ENCODE results near the gene SERPINA5. TPM values are rescaled to one million over a fixed set of nuclear protein-coding genes. Genes with fewer than 3 reads are reported as not detected.
A peak's percentile ranks its signal among the peaks of the same experiment; 100 is the strongest.

The SERPINA5 gene
- total and polyA plus RNA-seq, 2 of the 13 experiments (the other 11 are each of a cell fraction or from before 2014, with no cell fraction given), result 449 to 498 TPM

DNA sequence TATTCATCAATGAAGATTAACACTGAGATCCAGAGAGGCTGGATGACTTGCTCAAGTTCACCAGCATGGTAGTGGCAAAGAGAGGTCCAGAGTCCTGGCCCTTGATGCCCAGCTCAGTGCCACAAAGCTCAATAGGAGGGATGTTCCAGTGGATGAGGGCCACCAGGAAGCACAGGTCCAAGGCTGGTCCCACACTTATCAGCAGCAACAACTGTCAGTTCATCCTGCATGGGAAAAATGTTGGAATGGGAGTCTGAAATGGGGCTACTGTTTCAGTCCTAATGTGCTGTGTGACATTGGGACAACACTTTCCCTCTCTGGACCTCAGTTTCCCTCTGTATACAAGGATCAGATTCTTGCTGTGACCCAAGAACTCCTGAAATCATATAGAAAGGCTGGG is 11.2 kb downstream of the SERPINA5 start:
- no peaks in the 10 kb centered on the region for H4K20me1 ChIP-seq (ENCODE audit: insufficient read depth, low read length)
- BruUV-seq (replicated peaks), result TSS peak; percentile 54
- peaks cover 41% of the 10 kb centered on the region for H3K79me2 ChIP-seq (ENCODE audit: insufficient read depth, low read length)
- no peak for ATAC-seq
- intact Hi-C loops (cut with micrococcal nuclease; ENCODE audit: unreplicated experiment), result no loop called here
- CTCF ChIA-PET (ENCODE audit: low intra/inter-chr PET ratio, low total read pairs), result no interaction called here
- no peak for DNase-seq (ENCODE audit: low spot score)
- in situ Hi-C loops (cut with HindIII; ENCODE audit: extremely low pct_ligation_motif_present, low pct_unique_long_range_greater_than_20kb), result no loop called here
- no peak for FAIRE-seq
- H3K27ac ChIP-seq (ENCODE audit: extremely low read length, insufficient read depth, low read length), result peak overlapping the region; percentile 86
- no peaks in the 10 kb centered on the region for H3K9me3 ChIP-seq (ENCODE audit: low read length)
- peaks cover 73% of the 10 kb centered on the region for H3K4me1 ChIP-seq (ENCODE audit: insufficient read depth, low read length)
- no peak overlapping the region for H3K9ac ChIP-seq (ENCODE audit: insufficient read depth, low read depth, low read length)
- no peak overlapping the region for H2AFZ ChIP-seq (ENCODE audit: low read length)
- H3K27me3 ChIP-seq (ENCODE audit: control insufficient read depth in 1 of 2, insufficient read depth in 2 of 2, low read length in 2 of 2), result no peaks in the 10 kb centered on the region
- POLR2A ChIA-PET, result interaction anchor here (1.7 to 15.7 kb wide), 6 partner anchors 9 to 43 kb away, joined by 8 to 638 read pairs (median 54); partner anchors contain the start of genes SERPINA3, SERPINA4 and SERPINA5
- peaks cover 25 to 52% of the 10 kb centered on the region in 2 experiments for H3K36me3 ChIP-seq (replicated peaks in 1 of 2; ENCODE audit: control insufficient read depth in 1 of 2, insufficient read depth in 2 of 2, low read length in 2 of 2)
- H3K4me3 ChIP-seq (replicated peaks in 1 of 3; ENCODE audit: insufficient read depth in 1 of 3, low read depth in 2 of 3, low read length in 3 of 3), result no peak overlapping the region
- no peak for TF ChIP-seq FOXK1 (CRISPR knock-in tag; IDR thresholded peaks at IDR 0.05; ENCODE audit: borderline replicate concordance, low read depth)
- TF ChIP-seq ZNF768 (CRISPR knock-in tag; IDR thresholded peaks at IDR 0.05), result peak; percentile 85
- TF ChIP-seq HDAC1 (CRISPR knock-in tag; IDR thresholded peaks at IDR 0.05), result no peak
- no peak for TF ChIP-seq SP140L (CRISPR knock-in tag; IDR thresholded peaks at IDR 0.05; ENCODE audit: borderline replicate concordance)
- TF ChIP-seq ZMYM3 (CRISPR knock-in tag; IDR thresholded peaks at IDR 0.05), result 0 out of 2 replicates have a peak, but pooled peaks have one; percentile 35
- TF ChIP-seq EP300 (IDR thresholded peaks at IDR 0.05; ENCODE audit: low read depth in 2 of 2, low read length in 2 of 2), result no peak
- no peak for TF ChIP-seq EP300 (CRISPR knock-in tag; IDR thresholded peaks at IDR 0.05; ENCODE audit: borderline replicate concordance)
- TF ChIP-seq TCF7 (IDR thresholded peaks at IDR 0.05; ENCODE audit: low read depth), result no peak
- TF ChIP-seq ZSCAN9 (CRISPR knock-in tag; IDR thresholded peaks at IDR 0.05; ENCODE audit: borderline replicate concordance), result no peak
- TF ChIP-seq POLR2A (IDR thresholded peaks at IDR 0.05; ENCODE audit: insufficient read depth in 1 of 2, low read depth in 2 of 2, low read length in 2 of 2), result peak in 1 of 2 experiments; percentile 35; a peak in 1 of 4 replicates
- no peak for TF ChIP-seq CBX1 (IDR thresholded peaks at IDR 0.05; ENCODE audit: low read depth)
- TF ChIP-seq NR3C1 (CRISPR knock-in tag; IDR thresholded peaks at IDR 0.05), result no peak
- no peak for TF ChIP-seq AKNA (CRISPR knock-in tag; IDR thresholded peaks at IDR 0.05; ENCODE audit: borderline replicate concordance)
- no peak for TF ChIP-seq ZNF121 (CRISPR knock-in tag; IDR thresholded peaks at IDR 0.05)
- TF ChIP-seq NFRKB (IDR thresholded peaks at IDR 0.05), result no peak
- TF ChIP-seq GZF1 (CRISPR knock-in tag; IDR thresholded peaks at IDR 0.05), result no peak
- no peak for TF ChIP-seq KDM4B (CRISPR knock-in tag; IDR thresholded peaks at IDR 0.05)
- no peak for TF ChIP-seq ZMAT3 (CRISPR knock-in tag; conservative IDR thresholded peaks at IDR 0.05)
- no peak for TF ChIP-seq ELK4 (CRISPR knock-in tag; IDR thresholded peaks at IDR 0.05; ENCODE audit: borderline replicate concordance)
- no peak for TF ChIP-seq ZNF382 (CRISPR knock-in tag; IDR thresholded peaks at IDR 0.05; ENCODE audit: borderline replicate concordance)
- TF ChIP-seq HES4 (CRISPR knock-in tag; IDR thresholded peaks at IDR 0.05; ENCODE audit: borderline replicate concordance), result no peak
- no peak for TF ChIP-seq RXRA (CRISPR knock-in tag; IDR thresholded peaks at IDR 0.05)
- no peak for TF ChIP-seq KDM1A (CRISPR knock-in tag; IDR thresholded peaks at IDR 0.05)
- TF ChIP-seq TAF15 (IDR thresholded peaks at IDR 0.05; ENCODE audit: low read depth, low read length, poor library complexity, severe bottlenecking), result no peak
- H3K4me2 ChIP-seq (ENCODE audit: low read depth, low read length), result no peak overlapping the region
